SU-DHL-6 (cell line): ENCODE results near the gene CHRND.

Experiments
- H2AFZ ChIP-seq: fragments of 200-600 bp; sonication (generic); 2 replicates; pipeline ENCODE4 v1.6.1; 2014; ENCODE audit warnings: low read depth, mild to moderate bottlenecking, moderate library complexity, mixed read lengths, antibody characterized with exemption, low read length; ENCODE audit not compliant: severe bottlenecking
- H3F3A ChIP-seq: fragments of 200-600 bp; shearing (Covaris generic); 2 replicates; pipeline ENCODE4 v1.6.0; 2016; ENCODE audit warnings: antibody characterized with exemption, mild to moderate bottlenecking; ENCODE audit not compliant: insufficient read depth
- H3K27ac ChIP-seq: fragments of 200-600 bp; sonication (generic); 2 replicates; pipeline ENCODE4 v1.5.1; 2016; ENCODE audit warnings: low read depth, mild to moderate bottlenecking, low read length, moderate library complexity, mixed read lengths
- H3K27me3 ChIP-seq: fragments of 200-600 bp; sonication (generic), shearing (Covaris generic); 2 replicates; pipeline ENCODE4 v1.6.0; 2014; ENCODE audit warnings: mild to moderate bottlenecking, low read length
- H3K36me3 ChIP-seq: fragments of 200-600 bp; sonication (generic); 2 replicates; pipeline ENCODE4 v1.6.1; 2014; ENCODE audit warnings: mild to moderate bottlenecking, low read length, mixed read lengths
- H3K4me2 ChIP-seq: fragments of 300-600, 200-600 bp; shearing (Covaris generic), sonication (generic); 2 replicates; pipeline ENCODE4 v1.6.0; 2014; ENCODE audit warnings: low read length, low read depth, mild to moderate bottlenecking; ENCODE audit not compliant: poor library complexity, severe bottlenecking
- H3K4me3 ChIP-seq: fragments of 200-600 bp; sonication (generic); 2 replicates; pipeline ENCODE4 v1.5.1; 2014; ENCODE audit warnings: antibody characterized with exemption, low read length, mild to moderate bottlenecking, mixed read lengths; ENCODE audit not compliant: insufficient read depth, poor library complexity, severe bottlenecking
- H3K79me2 ChIP-seq: fragments of 200-600 bp; sonication (generic); 2 replicates; pipeline ENCODE4 v1.6.1; 2014; ENCODE audit warnings: mild to moderate bottlenecking, low read length, moderate library complexity; ENCODE audit not compliant: insufficient read depth
- H3K9ac ChIP-seq: fragments of 200-600 bp; sonication (generic); 2 replicates; pipeline ENCODE4 v1.7.0; 2014; ENCODE audit warnings: mild to moderate bottlenecking, low read length
- H3K9me2 ChIP-seq: fragments of 200-600 bp; sonication (generic); replicated peaks from 2 replicates; pipeline ENCODE4 v1.6.1; 2014; ENCODE audit warnings: low read length; ENCODE audit not compliant: insufficient read depth
- H3K9me3 ChIP-seq: fragments of 200-600 bp; sonication (generic); 2 replicates; pipeline ENCODE4 v1.6.1; 2014; ENCODE audit warnings: low read length, mixed read lengths; ENCODE audit not compliant: insufficient read depth
- H4K20me1 ChIP-seq: fragments of 200-600 bp; sonication (generic); 2 replicates; pipeline ENCODE4 v1.6.1; 2014; ENCODE audit warnings: low read depth, mild to moderate bottlenecking, antibody characterized with exemption, low read length, moderate library complexity, mixed read lengths
- CTCF ChIP-seq: fragments of 200-600 bp; sonication (generic); IDR thresholded peaks from one replicate; pipeline ENCODE4 v1.5.1; 2017; ENCODE audit warnings: antibody characterized with exemption, mild to moderate bottlenecking, low read length, moderate library complexity; ENCODE audit not compliant: insufficient read depth, poor library complexity, severe bottlenecking
- EZH2phosphoT487 ChIP-seq: fragments of 200-600 bp; sonication (generic), shearing (Covaris generic); conservative IDR thresholded peaks from 2 replicates; pipeline ENCODE4 v1.6.1; 2018; ENCODE audit warnings: mild to moderate bottlenecking, antibody characterized with exemption, low read length, moderate library complexity, mixed read lengths

Gene CHRND

GRCh38 chr2:232540441-232541041, 14.6 kb downstream of the CHRND start:
- Histone ChIP-seq H3K9me2 (no peaks in the 10 kb centered on the region), H3K27me3 (no peaks in the 10 kb centered on the region), H3K4me3 (no peak overlapping the region), H3K4me2 (no peak overlapping the region), H2AFZ (no peak overlapping the region), H3K79me2 (no peaks in the 10 kb centered on the region), H3K27ac (no peak overlapping the region), H3K36me3 (no peaks in the 10 kb centered on the region), H3F3A (no peaks in the 10 kb centered on the region), H3K9ac (no peak overlapping the region), H4K20me1 (no peaks in the 10 kb centered on the region; the same call in 1 of the 2 replicates), H3K9me3 (no peaks in the 10 kb centered on the region)
- TF ChIP-seq CTCF (no peak), EZH2phosphoT487 (no peak)

- Histone ChIP-seq H3K4me2 (no peak overlapping the region), H3K36me3 (no peaks in the 10 kb centered on the region), H3K27ac (no peak overlapping the region)
These were observed 15.4 kb downstream of the CHRND start for GRCh38 chr2:232541195-232541960.

GRCh38 chr2:232541961-232542714, 16.2 kb downstream of the CHRND start:
- H3K36me3 ChIP-seq = no peaks in the 10 kb centered on the region
- no peaks in the 10 kb centered on the region for H3F3A ChIP-seq
- H3K27me3 ChIP-seq = no peaks in the 10 kb centered on the region
- no peak overlapping the region for H2AFZ ChIP-seq
- H4K20me1 ChIP-seq = no peaks in the 10 kb centered on the region; the same call in 1 of the 2 replicates
- no peak overlapping the region for H3K4me2 ChIP-seq
- no peak overlapping the region for H3K4me3 ChIP-seq
- H3K9me2 ChIP-seq = no peaks in the 10 kb centered on the region
- H3K79me2 ChIP-seq = peaks cover 4% of the 10 kb centered on the region
- H3K27ac ChIP-seq = no peak overlapping the region
- H3K9ac ChIP-seq = no peak overlapping the region
- H3K9me3 ChIP-seq = no peaks in the 10 kb centered on the region
- TF ChIP-seq EZH2phosphoT487 (no peak), CTCF (no peak)

More at GRCh38 chr2:232541195-232541960, 15.4 kb downstream of the CHRND start:
- Histone ChIP-seq H2AFZ (no peak overlapping the region), H3K27me3 (no peaks in the 10 kb centered on the region), H3K79me2 (no peaks in the 10 kb centered on the region; the same call in 1 of the 2 replicates), H3F3A (no peaks in the 10 kb centered on the region), H3K4me3 (no peak overlapping the region), H3K9me3 (no peaks in the 10 kb centered on the region), H3K9me2 (no peaks in the 10 kb centered on the region), H4K20me1 (no peaks in the 10 kb centered on the region; the same call in 1 of the 2 replicates), H3K9ac (no peak overlapping the region)
- no peak for TF ChIP-seq EZH2phosphoT487
- no peak for TF ChIP-seq CTCF
